Measurements from ENCODE around the gene COL11A2.
A peak's percentile ranks its signal among the peaks of the same experiment; 100 is the strongest.

The COL11A2 gene

DNA sequence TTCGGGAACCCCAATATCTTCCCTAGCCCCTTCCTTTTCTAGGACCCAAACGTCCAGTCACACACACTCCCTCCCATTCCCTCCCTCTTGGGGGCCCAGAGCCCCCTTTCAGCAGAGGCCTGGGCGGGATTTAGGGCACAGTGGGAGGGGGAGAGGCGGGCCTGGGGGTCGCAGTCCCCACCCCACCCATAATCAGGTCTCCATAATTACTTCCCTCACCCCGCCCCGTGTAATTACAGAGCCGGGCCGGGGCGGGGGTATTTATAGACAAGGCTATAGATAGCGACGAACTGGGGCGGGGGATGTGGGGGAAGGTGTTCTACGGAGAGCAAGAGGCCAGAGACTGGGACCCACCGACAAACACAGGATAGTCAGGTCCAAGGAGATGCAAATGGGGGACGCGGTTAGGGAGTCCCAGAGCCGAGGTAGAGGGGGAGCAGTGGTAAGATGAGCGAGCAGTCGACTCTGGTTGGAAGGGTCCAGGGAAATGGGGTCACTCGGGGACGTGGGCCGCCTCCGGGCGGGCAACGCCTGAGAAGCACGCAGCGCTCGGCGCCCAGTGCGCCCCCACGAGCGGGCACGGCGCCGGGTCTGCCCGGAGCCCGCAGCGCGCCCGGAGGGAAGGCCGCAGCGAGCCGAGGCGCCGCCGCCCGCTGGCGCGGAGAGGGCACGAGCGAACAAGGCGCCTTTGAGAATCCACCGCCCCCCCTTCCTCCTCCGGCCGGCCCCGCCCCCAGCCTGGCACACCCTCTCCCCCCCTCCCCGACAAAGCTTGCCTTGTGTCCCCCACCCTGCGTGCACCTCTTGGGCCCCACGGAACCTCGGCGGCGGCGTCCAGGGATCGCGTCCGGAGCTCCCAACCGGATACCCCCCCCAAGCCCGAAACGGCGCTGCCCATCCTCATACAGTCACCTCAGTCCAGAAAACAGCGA lies 670 bp upstream of the COL11A2 start:
- H3K36me3 ChIP-seq = peaks cover 15 to 40% (median 28%) of the 10 kb centered on the region in 3 donors
- H3K4me1 ChIP-seq = peaks cover 0 to 33% (median 22%) of the 10 kb centered on the region in 4 donors
- no peak for DNase-seq
- H3K27ac ChIP-seq = peak overlapping the region; percentile 48 to 54
- no peaks in the 10 kb centered on the region for H3K9me3 ChIP-seq
- TF ChIP-seq, protein P1, sequence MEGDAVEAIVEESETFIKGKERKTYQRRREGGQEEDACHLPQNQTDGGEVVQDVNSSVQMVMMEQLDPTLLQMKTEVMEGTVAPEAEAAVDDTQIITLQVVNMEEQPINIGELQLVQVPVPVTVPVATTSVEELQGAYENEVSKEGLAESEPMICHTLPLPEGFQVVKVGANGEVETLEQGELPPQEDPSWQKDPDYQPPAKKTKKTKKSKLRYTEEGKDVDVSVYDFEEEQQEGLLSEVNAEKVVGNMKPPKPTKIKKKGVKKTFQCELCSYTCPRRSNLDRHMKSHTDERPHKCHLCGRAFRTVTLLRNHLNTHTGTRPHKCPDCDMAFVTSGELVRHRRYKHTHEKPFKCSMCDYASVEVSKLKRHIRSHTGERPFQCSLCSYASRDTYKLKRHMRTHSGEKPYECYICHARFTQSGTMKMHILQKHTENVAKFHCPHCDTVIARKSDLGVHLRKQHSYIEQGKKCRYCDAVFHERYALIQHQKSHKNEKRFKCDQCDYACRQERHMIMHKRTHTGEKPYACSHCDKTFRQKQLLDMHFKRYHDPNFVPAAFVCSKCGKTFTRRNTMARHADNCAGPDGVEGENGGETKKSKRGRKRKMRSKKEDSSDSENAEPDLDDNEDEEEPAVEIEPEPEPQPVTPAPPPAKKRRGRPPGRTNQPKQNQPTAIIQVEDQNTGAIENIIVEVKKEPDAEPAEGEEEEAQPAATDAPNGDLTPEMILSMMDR (IDR thresholded peaks at IDR 0.05) = no peak
- peaks cover 0 to 31% of the 10 kb centered on the region in 2 donors for H3K27me3 ChIP-seq
- intact Hi-C loops (cut with DNase I; ENCODE audit: low total_unique reads) = no loop called here
- H3K4me3 ChIP-seq = peak overlapping the region; percentile 36 to 49

DNA sequence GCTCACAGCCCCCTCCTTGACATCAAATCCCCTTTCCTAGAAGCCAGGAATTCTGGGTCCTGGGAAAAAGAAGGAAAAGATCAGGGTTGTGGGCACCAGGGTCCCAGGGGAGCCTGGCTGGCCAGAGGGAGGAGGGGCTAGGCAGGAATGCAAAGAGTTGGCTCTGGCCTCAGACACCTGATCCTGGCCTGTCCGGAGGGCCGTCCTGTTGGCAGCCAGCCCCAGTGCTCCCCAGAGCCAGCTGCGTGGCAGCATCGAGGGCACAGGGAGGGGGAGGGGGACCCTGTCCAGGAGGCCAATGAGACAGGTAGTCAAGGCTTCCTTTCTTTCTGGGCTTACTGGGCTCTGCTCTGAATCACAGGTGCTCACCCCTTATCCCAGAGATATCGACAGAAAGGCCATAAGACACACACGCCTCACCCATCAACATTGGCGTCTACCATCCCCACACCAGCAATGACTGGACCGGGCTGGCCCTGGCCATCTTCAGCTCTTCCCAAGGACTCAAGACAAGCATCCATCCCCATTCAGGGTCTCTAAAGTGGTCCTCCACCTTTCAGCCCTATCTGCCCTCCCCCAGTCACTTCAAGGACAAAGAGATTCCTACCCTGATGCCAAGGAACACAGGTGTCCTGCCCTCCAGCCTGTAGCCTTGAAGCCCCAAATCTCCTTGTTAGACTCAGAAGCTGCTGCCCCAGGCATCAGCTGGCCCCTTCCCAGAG lies 723 bp downstream of the COL11A2 start:
- Histone ChIP-seq H3K9me3 (no peaks in the 10 kb centered on the region), H3K4me3 (no peak overlapping the region), H3K27ac (no peak overlapping the region), H3K27me3 (peaks cover 0 to 31% of the 10 kb centered on the region in 2 donors), H3K4me1 (peaks cover 0 to 24% (median 18%) of the 10 kb centered on the region in 4 donors), H3K36me3 (peaks cover 14 to 26% (median 22%) of the 10 kb centered on the region in 3 donors)
- DNase-seq = no peak
- intact Hi-C loops (cut with DNase I; ENCODE audit: low total_unique reads) = no loop called here
- TF ChIP-seq, protein P1 (IDR thresholded peaks at IDR 0.05) = no peak

DNA sequence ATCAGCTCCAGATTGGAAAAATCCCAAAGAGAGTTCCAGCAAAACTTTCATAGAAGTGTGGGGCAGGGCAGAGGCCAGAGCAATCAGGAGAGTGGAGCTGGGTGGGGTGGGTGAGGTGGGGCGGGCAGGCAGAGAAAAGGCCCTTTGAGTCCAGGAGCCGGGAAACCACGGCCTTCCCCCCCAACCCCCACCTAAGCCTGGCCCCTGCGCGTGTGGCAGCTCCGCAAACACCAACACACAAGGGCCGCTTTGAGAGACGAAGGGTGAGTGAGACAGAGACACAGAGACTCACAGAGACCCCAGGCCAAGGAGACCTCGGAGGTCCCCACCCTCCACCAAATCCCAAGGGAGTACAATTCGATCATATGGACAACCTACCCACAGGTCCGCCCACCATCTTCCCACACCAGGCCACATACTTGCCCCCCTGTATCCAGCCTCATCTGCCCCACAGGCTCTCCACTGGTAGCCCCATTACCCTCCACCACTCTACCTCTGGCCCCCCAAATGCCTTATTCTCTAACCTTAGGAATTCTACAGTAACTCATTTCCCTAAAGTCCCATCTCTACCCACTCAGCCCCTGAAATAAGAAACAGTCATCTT lies 1.7 kb downstream of the COL11A2 start:
- Histone ChIP-seq H3K27me3 (peaks cover 0 to 31% of the 10 kb centered on the region in 2 donors), H3K4me1 (peaks cover 0 to 24% (median 18%) of the 10 kb centered on the region in 4 donors), H3K36me3 (peaks cover 4 to 16% (median 13%) of the 10 kb centered on the region in 3 donors), H3K4me3 (no peak overlapping the region), H3K9me3 (no peaks in the 10 kb centered on the region), H3K27ac (no peak overlapping the region)
- no peak for DNase-seq
- intact Hi-C loops (cut with DNase I; ENCODE audit: low total_unique reads) = no loop called here
- TF ChIP-seq, protein P1 (IDR thresholded peaks at IDR 0.05) = no peak

DNA sequence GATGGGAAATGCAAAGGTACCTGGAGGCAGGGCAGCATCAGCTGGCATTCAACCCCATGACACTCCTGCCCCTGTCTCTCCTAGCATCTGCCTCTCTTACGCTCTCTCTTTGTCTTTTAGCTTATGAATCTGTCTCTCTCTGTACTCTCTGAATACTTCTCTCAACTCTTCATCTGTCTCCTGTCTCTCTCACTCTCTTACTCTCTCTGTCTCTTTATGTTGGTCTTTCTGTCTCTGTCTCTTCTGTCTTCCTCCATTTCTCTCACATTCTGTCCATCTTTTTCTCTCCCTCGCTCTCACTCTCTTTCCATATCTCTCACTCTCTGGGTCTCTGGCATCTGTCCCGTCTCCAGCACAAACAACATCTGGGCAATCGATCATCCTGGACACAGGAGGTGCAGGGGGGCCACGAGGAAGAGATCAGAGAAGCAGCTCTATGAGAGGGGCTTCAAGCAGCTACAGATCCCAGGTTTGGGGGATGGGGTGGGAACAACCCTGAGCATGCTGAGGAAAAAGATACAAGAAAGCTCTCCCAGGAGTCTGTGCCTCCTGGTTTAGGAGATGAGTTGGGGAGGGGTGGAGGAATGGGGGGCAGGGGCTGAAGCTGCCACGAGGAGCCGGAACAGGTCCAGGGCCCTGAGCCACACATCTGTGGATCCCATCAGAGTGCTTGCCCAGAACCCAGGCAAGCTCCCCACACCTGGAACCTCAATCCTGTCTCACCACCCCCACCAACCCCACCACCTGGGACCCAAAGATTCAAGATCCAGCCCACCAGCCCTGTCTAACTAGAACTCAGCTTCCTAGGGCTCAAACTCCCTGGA lies 2.4 kb downstream of the COL11A2 start:
- peaks cover 0 to 9% (median 5%) of the 10 kb centered on the region in 3 donors for H3K36me3 ChIP-seq
- H3K4me1 ChIP-seq = peaks cover 0 to 24% (median 18%) of the 10 kb centered on the region in 4 donors
- H3K9me3 ChIP-seq = no peaks in the 10 kb centered on the region
- TF ChIP-seq, protein P1 (IDR thresholded peaks at IDR 0.05) = no peak
- intact Hi-C loops (cut with DNase I; ENCODE audit: low total_unique reads) = no loop called here
- H3K27me3 ChIP-seq = peaks cover 0 to 31% of the 10 kb centered on the region in 2 donors
- H3K27ac ChIP-seq = no peak overlapping the region
- DNase-seq = no peak
- no peak overlapping the region for H3K4me3 ChIP-seq

DNA sequence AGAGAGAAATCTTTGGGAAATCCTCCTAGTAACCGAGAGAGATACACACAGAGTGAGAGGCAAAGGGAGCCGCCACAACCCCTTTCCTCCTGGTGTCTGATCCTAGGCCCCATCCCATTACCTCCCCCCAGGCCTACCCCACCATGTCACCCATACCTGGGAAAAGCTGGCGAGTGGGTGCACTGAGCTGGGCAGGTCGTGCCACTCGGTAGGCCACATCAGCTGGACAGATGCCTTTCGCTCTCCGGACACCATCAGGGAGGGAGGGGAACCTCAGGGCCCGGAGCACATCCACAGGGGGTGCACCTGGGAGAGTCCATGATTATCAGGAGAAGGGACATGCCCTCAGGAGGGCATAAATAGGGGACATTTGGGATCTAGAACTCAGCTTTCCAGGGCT lies 3.1 kb downstream of the COL11A2 start:
- Histone ChIP-seq H3K27me3 (peaks cover 0 to 31% of the 10 kb centered on the region in 2 donors), H3K9me3 (no peaks in the 10 kb centered on the region), H3K27ac (no peak overlapping the region), H3K4me1 (peaks cover 0 to 24% (median 18%) of the 10 kb centered on the region in 4 donors), H3K36me3 (peaks cover 0 to 2% (median 0%) of the 10 kb centered on the region in 3 donors), H3K4me3 (no peak overlapping the region)
- no peak for DNase-seq
- intact Hi-C loops (cut with DNase I; ENCODE audit: low total_unique reads) = no loop called here
- TF ChIP-seq, protein P1 (IDR thresholded peaks at IDR 0.05) = no peak

Data from tibial artery (tissue), 4 donors.